ENCODE measurements around the gene DNAH5. TPM values are rescaled to one million over a fixed set of nuclear protein-coding genes. Genes with fewer than 3 reads are reported as not detected.

DNAH5 gene
- total and polyA plus RNA-seq, 2 donors (not counting 3 experiments of a cell fraction or from before 2014, with no cell fraction given) = 0.23 to 1.7 TPM

DNA sequence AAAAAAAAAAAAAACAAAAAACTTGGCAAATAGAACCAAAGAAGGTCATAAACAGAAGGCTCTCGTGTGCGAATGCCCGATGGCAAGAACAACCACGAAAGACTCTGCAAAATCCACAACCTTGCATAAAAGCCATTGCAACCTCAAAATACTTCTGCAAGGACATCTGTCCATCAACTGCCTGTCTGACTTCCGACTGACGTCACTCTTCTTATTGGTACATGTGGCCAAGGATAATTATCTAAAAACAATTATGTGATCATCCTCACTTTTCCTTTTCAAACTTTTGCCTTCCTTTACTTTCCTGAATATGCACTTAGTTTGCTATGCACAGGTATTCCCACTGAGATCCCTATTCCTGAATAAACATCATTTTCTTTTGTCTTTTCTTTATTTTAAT, 29.2 kb upstream of the DNAH5 start:
- no peaks in the 10 kb centered on the region for H3K79me2 ChIP-seq (ENCODE audit: control insufficient read depth, insufficient read depth, low read length)
- ChIA-PET CTCF (no interaction called here), POLR2A (no interaction called here)
- TF ChIP-seq MYC (IDR thresholded peaks at IDR 0.05; ENCODE audit: low read depth, low read length) = no peak
- TF ChIP-seq EZH2 (IDR thresholded peaks at IDR 0.05; ENCODE audit: borderline replicate concordance, low read depth, low read length, severe bottlenecking) = no peak
- TF ChIP-seq, protein P1, sequence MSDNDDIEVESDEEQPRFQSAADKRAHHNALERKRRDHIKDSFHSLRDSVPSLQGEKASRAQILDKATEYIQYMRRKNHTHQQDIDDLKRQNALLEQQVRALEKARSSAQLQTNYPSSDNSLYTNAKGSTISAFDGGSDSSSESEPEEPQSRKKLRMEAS (IDR thresholded peaks at IDR 0.05; ENCODE audit: insufficient read depth, insufficient read length) = no peak
- H3K36me3 ChIP-seq (ENCODE audit: control insufficient read depth in 2 of 2, extremely low read depth in 1 of 2, insufficient read depth in 2 of 2, low read length in 2 of 2) = no peaks in the 10 kb centered on the region
- H3K4me3 ChIP-seq (replicated peaks in 1 of 3; ENCODE audit: insufficient read depth in 1 of 3, low read depth in 1 of 3, low read length in 3 of 3) = no peak overlapping the region
- no peaks in the 10 kb centered on the region for H3K4me1 ChIP-seq (ENCODE audit: control insufficient read depth, extremely low read depth, insufficient read depth, low read length)
- no peak overlapping the region for H3K4me2 ChIP-seq (ENCODE audit: insufficient read depth, low read length)
- DNase-seq (ENCODE audit: low read depth, low spot score) = no peak
- no peaks in the 10 kb centered on the region for H3K9me1 ChIP-seq (replicated peaks; ENCODE audit: control insufficient read depth, extremely low read depth, insufficient read depth, low read length)
- no peaks in the 10 kb centered on the region for H4K20me1 ChIP-seq (replicated peaks; ENCODE audit: control insufficient read depth, extremely low read depth, insufficient read depth, low read length)
- peaks cover 9 to 23% of the 10 kb centered on the region in 2 experiments for H3K27me3 ChIP-seq (ENCODE audit: control insufficient read depth in 2 of 2, insufficient read depth in 2 of 2, low read length in 2 of 2)
- no peak overlapping the region for H3K27ac ChIP-seq (ENCODE audit: insufficient read depth, low read depth, low read length)
- no peak for FAIRE-seq
- no peak overlapping the region for H3K9ac ChIP-seq (replicated peaks; ENCODE audit: extremely low read depth, insufficient read depth, low read length)
- no peak overlapping the region for H2AFZ ChIP-seq (ENCODE audit: low read depth, low read length)
- no TSS peak for BruUV-seq (replicated peaks)
- intact Hi-C loops (cut with micrococcal nuclease) (no loop called here), dilution Hi-C loops (cut with MboI; ENCODE audit: extremely low pct_ligation_motif_present, low sequenced_read_pairs) (no loop called here)
- no peaks in the 10 kb centered on the region for H3K9me3 ChIP-seq (replicated peaks; ENCODE audit: control insufficient read depth, insufficient read depth, low read length)

DNA sequence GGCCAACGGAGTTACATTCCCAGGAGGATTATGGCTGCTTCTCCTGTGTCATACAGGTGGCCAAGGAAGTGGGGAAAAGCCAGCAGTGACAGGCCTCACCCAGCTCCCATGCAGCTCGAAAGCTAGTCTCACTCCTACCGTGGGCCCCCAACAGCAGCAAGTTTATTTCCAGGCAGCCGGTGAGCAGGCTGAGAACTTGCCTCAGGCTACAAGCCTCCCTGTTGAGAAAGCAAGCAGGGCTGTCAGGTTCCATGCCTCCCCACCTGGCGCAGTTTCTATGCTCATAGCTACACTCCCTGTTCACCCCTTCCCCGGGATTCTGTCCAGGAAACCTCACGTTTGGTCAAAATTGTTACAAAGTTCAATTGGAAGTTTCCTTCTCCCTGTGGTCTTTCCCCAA, 27.5 kb upstream of the DNAH5 start:
- FAIRE-seq (no peak), DNase-seq (ENCODE audit: low read depth, low spot score) (no peak)
- ChIA-PET POLR2A (no interaction called here), CTCF (interaction anchor here (1.1 kb wide), 2 partner anchors 15 to 677 kb away, joined by 3 read pairs; no protein-coding TSS in a partner anchor)
- H4K20me1 ChIP-seq (replicated peaks; ENCODE audit: control insufficient read depth, extremely low read depth, insufficient read depth, low read length) = no peaks in the 10 kb centered on the region
- H3K9me1 ChIP-seq (replicated peaks; ENCODE audit: control insufficient read depth, extremely low read depth, insufficient read depth, low read length) = no peaks in the 10 kb centered on the region
- no peak overlapping the region for H3K4me2 ChIP-seq (ENCODE audit: insufficient read depth, low read length)
- H3K27me3 ChIP-seq (ENCODE audit: control insufficient read depth in 2 of 2, insufficient read depth in 2 of 2, low read length in 2 of 2) = peaks cover 9 to 27% of the 10 kb centered on the region in 2 experiments
- no peak for TF ChIP-seq JUN (IDR thresholded peaks at IDR 0.05; ENCODE audit: borderline replicate concordance, insufficient read depth, insufficient read length, low read depth)
- TF ChIP-seq, protein P1 (IDR thresholded peaks at IDR 0.05; ENCODE audit: insufficient read depth, insufficient read length) = no peak
- no peak for TF ChIP-seq GATA2 (IDR thresholded peaks at IDR 0.05; ENCODE audit: insufficient read depth, insufficient read length, low read depth, low read length)
- no peak for TF ChIP-seq POLR2A (IDR thresholded peaks at IDR 0.05; ENCODE audit: low read depth, low read length)
- no peak for TF ChIP-seq MYC (IDR thresholded peaks at IDR 0.05; ENCODE audit: low read depth, low read length)
- TF ChIP-seq, protein P2, sequence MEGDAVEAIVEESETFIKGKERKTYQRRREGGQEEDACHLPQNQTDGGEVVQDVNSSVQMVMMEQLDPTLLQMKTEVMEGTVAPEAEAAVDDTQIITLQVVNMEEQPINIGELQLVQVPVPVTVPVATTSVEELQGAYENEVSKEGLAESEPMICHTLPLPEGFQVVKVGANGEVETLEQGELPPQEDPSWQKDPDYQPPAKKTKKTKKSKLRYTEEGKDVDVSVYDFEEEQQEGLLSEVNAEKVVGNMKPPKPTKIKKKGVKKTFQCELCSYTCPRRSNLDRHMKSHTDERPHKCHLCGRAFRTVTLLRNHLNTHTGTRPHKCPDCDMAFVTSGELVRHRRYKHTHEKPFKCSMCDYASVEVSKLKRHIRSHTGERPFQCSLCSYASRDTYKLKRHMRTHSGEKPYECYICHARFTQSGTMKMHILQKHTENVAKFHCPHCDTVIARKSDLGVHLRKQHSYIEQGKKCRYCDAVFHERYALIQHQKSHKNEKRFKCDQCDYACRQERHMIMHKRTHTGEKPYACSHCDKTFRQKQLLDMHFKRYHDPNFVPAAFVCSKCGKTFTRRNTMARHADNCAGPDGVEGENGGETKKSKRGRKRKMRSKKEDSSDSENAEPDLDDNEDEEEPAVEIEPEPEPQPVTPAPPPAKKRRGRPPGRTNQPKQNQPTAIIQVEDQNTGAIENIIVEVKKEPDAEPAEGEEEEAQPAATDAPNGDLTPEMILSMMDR (IDR thresholded peaks at IDR 0.05; ENCODE audit: extremely low read depth in 1 of 2, insufficient read depth in 1 of 2, low read depth in 1 of 2, low read length in 2 of 2) = no peak
- no peak for TF ChIP-seq POLR2AphosphoS5 (IDR thresholded peaks at IDR 0.05; ENCODE audit: insufficient read depth, low read depth, low read length)
- TF ChIP-seq FOS (IDR thresholded peaks at IDR 0.05; ENCODE audit: borderline replicate concordance, insufficient read depth, low read length) = no peak
- no peak for TF ChIP-seq EZH2 (IDR thresholded peaks at IDR 0.05; ENCODE audit: borderline replicate concordance, low read depth, low read length, severe bottlenecking)
- H3K4me1 ChIP-seq (ENCODE audit: control insufficient read depth, extremely low read depth, insufficient read depth, low read length) = no peaks in the 10 kb centered on the region
- BruUV-seq (replicated peaks) = no TSS peak
- H3K27ac ChIP-seq (ENCODE audit: insufficient read depth, low read depth, low read length) = no peak overlapping the region
- no peak overlapping the region for H3K4me3 ChIP-seq (replicated peaks in 1 of 3; ENCODE audit: insufficient read depth in 1 of 3, low read depth in 1 of 3, low read length in 3 of 3)
- H3K79me2 ChIP-seq (ENCODE audit: control insufficient read depth, insufficient read depth, low read length) = no peaks in the 10 kb centered on the region
- dilution Hi-C loops (cut with MboI; ENCODE audit: extremely low pct_ligation_motif_present, low sequenced_read_pairs) (no loop called here), intact Hi-C loops (cut with micrococcal nuclease) (no loop called here)
- H3K9me3 ChIP-seq (replicated peaks; ENCODE audit: control insufficient read depth, insufficient read depth, low read length) = no peaks in the 10 kb centered on the region
- no peak overlapping the region for H2AFZ ChIP-seq (ENCODE audit: low read depth, low read length)
- H3K9ac ChIP-seq (replicated peaks; ENCODE audit: extremely low read depth, insufficient read depth, low read length) = no peak overlapping the region
- no peaks in the 10 kb centered on the region for H3K36me3 ChIP-seq (ENCODE audit: control insufficient read depth in 2 of 2, extremely low read depth in 1 of 2, insufficient read depth in 2 of 2, low read length in 2 of 2)

All from endothelial cell of umbilical vein (primary cell).